Astrocyte (in vitro differentiated cells and primary cell): Measurements from ENCODE around the gene QRFP. TPM values are rescaled to one million over a fixed set of nuclear protein-coding genes. Genes with fewer than 3 reads are reported as not detected.

Source experiments
- DNase-seq: peaks from one replicate; pipeline ENCODE4 v3.0.0-alpha.2; 2010; ENCODE audit warnings: low read depth
- FAIRE-seq: peaks from 2 replicates; lab custom pipeline; 2011; peaks lifted over from hg19 to GRCh38; lab: Jason Lieb, UNC
- H2AFZ ChIP-seq: 2 replicates; pipeline ENCODE4 v1.6.0; 2012; ENCODE audit warnings: low read depth, low read length, inconsistent platforms
- H3K27ac ChIP-seq: 2 replicates; pipeline ENCODE4 v1.5.1; 2011; ENCODE audit warnings: low read depth, low read length, inconsistent platforms
- H3K27me3 ChIP-seq: 2 replicates; pipeline ENCODE4 v1.6.0; 2011; ENCODE audit warnings: low read length, inconsistent platforms; ENCODE audit not compliant: insufficient read depth
- H3K36me3 ChIP-seq: 2 replicates; pipeline ENCODE4 v1.5.1; 2011; ENCODE audit warnings: low read length, inconsistent platforms; ENCODE audit not compliant: insufficient read depth
- H3K4me1 ChIP-seq: 2 replicates; pipeline ENCODE4 v1.5.1; 2011; ENCODE audit warnings: low read length, inconsistent platforms; ENCODE audit not compliant: insufficient read depth
- H3K4me2 ChIP-seq: 2 replicates; pipeline ENCODE4 v1.6.0; 2012; ENCODE audit warnings: low read length, inconsistent platforms
- H3K4me3 ChIP-seq: 2 replicates; pipeline ENCODE4 v1.5.1; 2011; ENCODE audit warnings: low read depth, mild to moderate bottlenecking, low read length, inconsistent platforms; ENCODE audit not compliant: insufficient read depth
- H3K79me2 ChIP-seq: 2 replicates; pipeline ENCODE4 v1.6.0; 2012; ENCODE audit warnings: mild to moderate bottlenecking, low read length, inconsistent platforms; ENCODE audit not compliant: insufficient read depth
- H3K9ac ChIP-seq: 2 replicates; pipeline ENCODE4 v1.6.0; 2012; ENCODE audit warnings: mild to moderate bottlenecking, low read length, inconsistent platforms
- H3K9me3 ChIP-seq: 2 replicates; pipeline ENCODE4 v1.5.1; 2012; ENCODE audit warnings: low read depth, mild to moderate bottlenecking, low read length, inconsistent platforms; ENCODE audit not compliant: insufficient read depth
- H4K20me1 ChIP-seq: 2 replicates; pipeline ENCODE4 v1.6.0; 2012; ENCODE audit warnings: low read length, inconsistent platforms; ENCODE audit not compliant: insufficient read depth
- H3K27ac Mint-ChIP-seq: one replicate; pipeline ENCODE4 v1.8.0; 2021; ENCODE audit warnings: mild to moderate bottlenecking, mixed read lengths; ENCODE audit not compliant: unreplicated experiment
- H3K27me3 Mint-ChIP-seq: one replicate; pipeline ENCODE4 v1.8.0; 2021; ENCODE audit warnings: low read depth, mixed read lengths; ENCODE audit not compliant: unreplicated experiment
- H3K36me3 Mint-ChIP-seq: one replicate; pipeline ENCODE4 v1.8.0; 2021; ENCODE audit warnings: low read depth, mixed read lengths; ENCODE audit not compliant: unreplicated experiment
- H3K4me1 Mint-ChIP-seq: one replicate; pipeline ENCODE4 v1.8.0; 2021; ENCODE audit warnings: low read depth, mixed read lengths; ENCODE audit not compliant: unreplicated experiment
- H3K4me3 Mint-ChIP-seq: one replicate; pipeline ENCODE4 v1.8.0; 2021; ENCODE audit warnings: mild to moderate bottlenecking, moderate library complexity, mixed read lengths; ENCODE audit not compliant: unreplicated experiment
- H3K9me3 Mint-ChIP-seq: one replicate; pipeline ENCODE4 v1.8.0; 2021; ENCODE audit warnings: mild to moderate bottlenecking, mixed read lengths; ENCODE audit not compliant: unreplicated experiment
- EZH2 ChIP-seq: IDR thresholded peaks from 2 replicates; pipeline ENCODE4 v1.6.1; 2012; ENCODE audit warnings: mild to moderate bottlenecking, low read length, inconsistent platforms; ENCODE audit not compliant: insufficient read depth
- total RNA-seq: library from RNA; stranded (reverse); gene quantifications from 2 replicates; pipeline ENCODE4 v1.2.1, GENCODE V29; 2021
- TF ChIP-seq, protein P1 (sequence below): IDR thresholded peaks from 2 replicates; pipeline ENCODE4 v1.5.1; 2011; ENCODE audit warnings: low read depth, mild to moderate bottlenecking, inconsistent platforms, low read length, moderate library complexity; ENCODE audit not compliant: insufficient read depth

QRFP gene
- total RNA-seq, 1 donor from 2014 or later, result not detected

- Histone ChIP-seq H3K9ac (peak overlapping the region; percentile 53), H4K20me1 (no peaks in the 10 kb centered on the region), H3K4me2 (peak overlapping the region; percentile 77), H3K4me3 (peak overlapping the region; percentile 15), H3K36me3 (no peaks in the 10 kb centered on the region), H3K27me3 (no peaks in the 10 kb centered on the region), H3K27ac (peak overlapping the region; percentile 61), H2AFZ (no peak overlapping the region), H3K79me2 (no peaks in the 10 kb centered on the region), H3K9me3 (no peaks in the 10 kb centered on the region), H3K4me1 (peaks cover 38% of the 10 kb centered on the region)
- Mint-ChIP-seq H3K9me3 (no peaks in the 10 kb centered on the region), H3K4me1 (peaks cover 7% of the 10 kb centered on the region), H3K4me3 (no peak overlapping the region), H3K27ac (peak overlapping the region; percentile 62), H3K36me3 (no peaks in the 10 kb centered on the region), H3K27me3 (peaks cover 28% of the 10 kb centered on the region)
- TF ChIP-seq, protein P1, sequence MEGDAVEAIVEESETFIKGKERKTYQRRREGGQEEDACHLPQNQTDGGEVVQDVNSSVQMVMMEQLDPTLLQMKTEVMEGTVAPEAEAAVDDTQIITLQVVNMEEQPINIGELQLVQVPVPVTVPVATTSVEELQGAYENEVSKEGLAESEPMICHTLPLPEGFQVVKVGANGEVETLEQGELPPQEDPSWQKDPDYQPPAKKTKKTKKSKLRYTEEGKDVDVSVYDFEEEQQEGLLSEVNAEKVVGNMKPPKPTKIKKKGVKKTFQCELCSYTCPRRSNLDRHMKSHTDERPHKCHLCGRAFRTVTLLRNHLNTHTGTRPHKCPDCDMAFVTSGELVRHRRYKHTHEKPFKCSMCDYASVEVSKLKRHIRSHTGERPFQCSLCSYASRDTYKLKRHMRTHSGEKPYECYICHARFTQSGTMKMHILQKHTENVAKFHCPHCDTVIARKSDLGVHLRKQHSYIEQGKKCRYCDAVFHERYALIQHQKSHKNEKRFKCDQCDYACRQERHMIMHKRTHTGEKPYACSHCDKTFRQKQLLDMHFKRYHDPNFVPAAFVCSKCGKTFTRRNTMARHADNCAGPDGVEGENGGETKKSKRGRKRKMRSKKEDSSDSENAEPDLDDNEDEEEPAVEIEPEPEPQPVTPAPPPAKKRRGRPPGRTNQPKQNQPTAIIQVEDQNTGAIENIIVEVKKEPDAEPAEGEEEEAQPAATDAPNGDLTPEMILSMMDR, result no peak
- no peak for TF ChIP-seq EZH2
- FAIRE-seq (no peak), DNase-seq (peak; percentile 70)
These were observed 31.6 kb upstream of the QRFP start for GRCh38 chr9:130927995-130928900.

DNA sequence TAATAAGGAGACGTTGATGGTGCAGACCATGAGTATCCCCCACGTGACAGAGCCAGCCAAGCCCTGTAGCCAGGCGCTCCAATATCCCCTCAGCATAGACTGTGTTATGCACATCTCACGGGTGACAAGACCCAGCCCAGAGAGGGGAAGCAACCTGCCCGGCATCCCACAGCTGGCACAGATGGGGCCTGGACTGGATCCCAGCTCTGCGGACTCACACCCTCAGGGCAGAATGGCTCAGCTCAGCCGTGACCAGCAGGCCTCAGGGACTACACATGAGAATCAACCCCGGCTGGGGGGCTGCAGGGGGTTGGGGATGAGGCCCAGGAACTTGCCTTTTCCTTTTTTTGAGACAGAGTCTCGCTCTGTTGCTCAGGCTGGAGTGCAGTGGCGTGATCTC, 30.7 kb upstream of the QRFP start:
- Mint-ChIP-seq H3K4me1 (peaks cover 7% of the 10 kb centered on the region), H3K27me3 (peaks cover 34% of the 10 kb centered on the region)

More for the DNA sequence above, 30.7 kb upstream of the QRFP start:
- H3K27ac Mint-ChIP-seq, result no peak overlapping the region
- Histone ChIP-seq H3K79me2 (no peaks in the 10 kb centered on the region), H4K20me1 (no peaks in the 10 kb centered on the region), H3K9ac (no peak overlapping the region), H3K4me1 (peaks cover 29% of the 10 kb centered on the region), H3K27ac (no peak overlapping the region), H3K4me2 (peak overlapping the region; percentile 77), H2AFZ (no peak overlapping the region), H3K4me3 (no peak overlapping the region), H3K36me3 (no peaks in the 10 kb centered on the region), H3K27me3 (peaks cover 2% of the 10 kb centered on the region), H3K9me3 (no peaks in the 10 kb centered on the region)
- DNase-seq, result no peak
- no peak overlapping the region for H3K4me3 Mint-ChIP-seq
- TF ChIP-seq EZH2, result no peak
- TF ChIP-seq, protein P1, result no peak
- no peak for FAIRE-seq
- no peaks in the 10 kb centered on the region for H3K9me3 Mint-ChIP-seq
- no peaks in the 10 kb centered on the region for H3K36me3 Mint-ChIP-seq
